Smooth muscle cell (in vitro differentiated cells): Measurements from ENCODE around the gene KRTAP4-12. TPM values are rescaled to one million over a fixed set of nuclear protein-coding genes. Genes with fewer than 3 reads are reported as not detected.
"Not testable (repeated sequence)": the region's sequence is repeated elsewhere in the genome, so short reads cannot be mapped to it uniquely, and the experiment has no call there.

Experiments
- DNase-seq: peaks from one replicate; lab custom pipeline; 2025; ENCODE audit not compliant: unreplicated experiment; lab: John Stamatoyannopoulos, UW
- H2AFZ ChIP-seq: fragments of 200-600 bp; sonication (generic); 2 replicates; pipeline ENCODE4 v1.6.0; 2016; ENCODE audit warnings: antibody characterized with exemption, low read depth, mild to moderate bottlenecking
- H3F3A ChIP-seq: fragments of 200-600 bp; sonication (generic); 2 replicates; pipeline ENCODE4 v1.6.0; 2017; ENCODE audit warnings: antibody characterized with exemption, low read depth
- H3K27ac ChIP-seq: fragments of 200-600 bp; sonication (generic); 2 replicates; pipeline ENCODE4 v1.5.1; 2016; ENCODE audit warnings: low read depth, mild to moderate bottlenecking
- H3K27me3 ChIP-seq: fragments of 200-600 bp; sonication (generic); 2 replicates; pipeline ENCODE4 v1.6.1; 2016; ENCODE audit warnings: low read depth, mild to moderate bottlenecking
- H3K36me3 ChIP-seq: fragments of 200-600 bp; sonication (generic); 2 replicates; pipeline ENCODE4 v1.5.1; 2016; ENCODE audit warnings: low read depth
- H3K4me1 ChIP-seq: fragments of 200-600 bp; sonication (generic); 2 replicates; pipeline ENCODE4 v1.5.1; 2016; ENCODE audit warnings: low read depth
- H3K4me2 ChIP-seq: fragments of 200-600 bp; sonication (generic); 2 replicates; pipeline ENCODE4 v1.6.0; 2016; ENCODE audit warnings: mild to moderate bottlenecking
- H3K4me3 ChIP-seq: fragments of 200-600 bp; sonication (generic); 2 replicates; pipeline ENCODE4 v1.5.1; 2016; ENCODE audit warnings: mild to moderate bottlenecking
- H3K79me2 ChIP-seq: fragments of 200-600 bp; sonication (generic); 2 replicates; pipeline ENCODE4 v1.6.0; 2016; ENCODE audit warnings: low read depth, mild to moderate bottlenecking
- H3K9ac ChIP-seq: fragments of 200-600 bp; sonication (generic); 2 replicates; pipeline ENCODE4 v1.6.0; 2016; ENCODE audit warnings: low read depth
- H3K9me3 ChIP-seq: fragments of 200-600 bp; sonication (generic); replicated peaks from 2 replicates; pipeline ENCODE4 v1.5.1; 2016; ENCODE audit warnings: low read depth
- H4K20me1 ChIP-seq: fragments of 200-600 bp; sonication (generic); 2 replicates; pipeline ENCODE4 v1.6.0; 2016; ENCODE audit warnings: low read depth
- WGBS: methylation state at CpG from one replicate; pipeline ENCODE4 v1.1.7; 2016; ENCODE audit warnings: low lambda C conversion rate; 5-methylcytosine and 5-hydroxymethylcytosine counted together
- polyA plus RNA-seq: library from polyadenylated mRNA; unstranded; fragments of >200 nt; fragmentation: Nextera tagmentation; extraction: Ambion mirVana; gene quantifications from 2 replicates; pipeline ENCODE4 v1.2.1, GENCODE V29; 2016
- total RNA-seq: library from RNA; depleted of rRNA; stranded (reverse); fragments of >200 nt; gene quantifications from 2 replicates; pipeline ENCODE4 v1.2.3, GENCODE V29; 2014
- TF ChIP-seq, protein P1 (sequence below): fragments of 200-600 bp; sonication (generic); IDR thresholded peaks from 2 replicates; pipeline ENCODE4 v1.5.1; 2017; ENCODE audit warnings: borderline replicate concordance, mild to moderate bottlenecking, antibody characterized with exemption; ENCODE audit not compliant: insufficient read depth, poor library complexity, severe bottlenecking

The KRTAP4-12 gene
- total and polyA plus RNA-seq, 2 experiments from 2014 or later, result not detected

GRCh38 chr17:41140360-41141131, 16.6 kb upstream of the KRTAP4-12 start, which contains the start of gene KRTAP4-6:
TSS of gene KRTAP4-6 (minus strand) at chr17:41140544. CDS start at chr17:41140487, 57 bp downstream.
- H3K9me3 ChIP-seq, result peaks cover 3% of the 10 kb centered on the region
- H3K79me2 ChIP-seq, result no peaks in the 10 kb centered on the region
- no peaks in the 10 kb centered on the region for H3K36me3 ChIP-seq
- H3K4me1 ChIP-seq, result no peaks in the 10 kb centered on the region
- no peak within 1 kb of the TSS for H2AFZ ChIP-seq
- no peaks in the 10 kb centered on the region for H3K27me3 ChIP-seq
- 88% methylated on average over 6 of the region's 6 CpGs for WGBS
- TF ChIP-seq, protein P1, sequence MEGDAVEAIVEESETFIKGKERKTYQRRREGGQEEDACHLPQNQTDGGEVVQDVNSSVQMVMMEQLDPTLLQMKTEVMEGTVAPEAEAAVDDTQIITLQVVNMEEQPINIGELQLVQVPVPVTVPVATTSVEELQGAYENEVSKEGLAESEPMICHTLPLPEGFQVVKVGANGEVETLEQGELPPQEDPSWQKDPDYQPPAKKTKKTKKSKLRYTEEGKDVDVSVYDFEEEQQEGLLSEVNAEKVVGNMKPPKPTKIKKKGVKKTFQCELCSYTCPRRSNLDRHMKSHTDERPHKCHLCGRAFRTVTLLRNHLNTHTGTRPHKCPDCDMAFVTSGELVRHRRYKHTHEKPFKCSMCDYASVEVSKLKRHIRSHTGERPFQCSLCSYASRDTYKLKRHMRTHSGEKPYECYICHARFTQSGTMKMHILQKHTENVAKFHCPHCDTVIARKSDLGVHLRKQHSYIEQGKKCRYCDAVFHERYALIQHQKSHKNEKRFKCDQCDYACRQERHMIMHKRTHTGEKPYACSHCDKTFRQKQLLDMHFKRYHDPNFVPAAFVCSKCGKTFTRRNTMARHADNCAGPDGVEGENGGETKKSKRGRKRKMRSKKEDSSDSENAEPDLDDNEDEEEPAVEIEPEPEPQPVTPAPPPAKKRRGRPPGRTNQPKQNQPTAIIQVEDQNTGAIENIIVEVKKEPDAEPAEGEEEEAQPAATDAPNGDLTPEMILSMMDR, result no peak
- no peak within 1 kb of the TSS for H3K4me2 ChIP-seq
- peak within 1 kb of the TSS; percentile 25 for H3K27ac ChIP-seq
- H4K20me1 ChIP-seq, result no peaks in the 10 kb centered on the region
- no peak within 1 kb of the TSS for H3K4me3 ChIP-seq
- DNase-seq, result no peak
- no peaks in the 10 kb centered on the region for H3F3A ChIP-seq
- H3K9ac ChIP-seq, result no peak within 1 kb of the TSS

DNA sequence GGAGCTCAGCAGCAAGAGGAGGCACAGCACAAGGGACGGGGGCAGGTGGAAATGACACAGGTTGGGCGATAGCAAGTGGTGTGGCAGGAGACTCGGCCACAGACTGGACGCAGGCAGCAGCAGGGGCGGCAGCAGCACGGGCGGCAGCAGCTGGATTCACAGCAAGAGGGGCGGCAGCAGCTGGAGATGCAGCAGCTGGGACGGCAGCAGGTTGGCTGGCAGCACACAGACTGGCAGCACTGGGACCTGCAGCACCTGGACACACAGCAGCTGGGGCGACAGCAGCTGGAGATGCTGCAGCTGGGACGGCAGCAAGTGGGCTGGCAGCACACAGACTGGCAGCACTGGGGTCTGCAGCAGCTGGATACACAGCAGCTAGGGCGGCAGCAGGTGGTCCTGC, 15.9 kb upstream of the KRTAP4-12 start:
- 91% methylated on average over 11 of the region's 12 CpGs for WGBS
- DNase-seq, H3F3A ChIP-seq: not testable (repeated sequence)

GRCh38 chr17:41133880-41134735, 10.1 kb upstream of the KRTAP4-12 start:
- Histone ChIP-seq H3K27ac (no peak overlapping the region), H3K4me1 (no peaks in the 10 kb centered on the region), H2AFZ (no peak overlapping the region), H3K27me3 (no peaks in the 10 kb centered on the region), H3K9ac (no peak overlapping the region), H3K9me3 (peaks cover 3% of the 10 kb centered on the region), H4K20me1 (no peaks in the 10 kb centered on the region), H3K79me2 (no peaks in the 10 kb centered on the region), H3K4me2 (no peak overlapping the region), H3K36me3 (no peaks in the 10 kb centered on the region), H3F3A (no peaks in the 10 kb centered on the region), H3K4me3 (no peak overlapping the region)
- 86% methylated on average over 2 of the region's 2 CpGs for WGBS
- DNase-seq, result no peak
- TF ChIP-seq, protein P1, result no peak

More for the DNA sequence above, 15.9 kb upstream of the KRTAP4-12 start:
- H3K27me3 ChIP-seq, H3K4me3 ChIP-seq, H3K36me3 ChIP-seq, H3K9me3 ChIP-seq, H3K4me2 ChIP-seq, H3K9ac ChIP-seq, H3K27ac ChIP-seq, H3K79me2 ChIP-seq, H3K4me1 ChIP-seq, H4K20me1 ChIP-seq, H2AFZ ChIP-seq: not testable (repeated sequence)

GRCh38 chr17:41131979-41132378, 8.0 kb upstream of the KRTAP4-12 start:
- Histone ChIP-seq H3K79me2 (no peaks in the 10 kb centered on the region), H2AFZ (no peak overlapping the region), H3K9me3 (peaks cover 2% of the 10 kb centered on the region), H3K36me3 (no peaks in the 10 kb centered on the region), H3K4me2 (no peak overlapping the region), H3K4me3 (no peak overlapping the region), H3K9ac (no peak overlapping the region), H3K27ac (peak overlapping the region; percentile 53), H3F3A (no peaks in the 10 kb centered on the region), H3K4me1 (no peaks in the 10 kb centered on the region), H3K27me3 (no peaks in the 10 kb centered on the region), H4K20me1 (no peaks in the 10 kb centered on the region)
- 68% methylated on average over 3 of the region's 3 CpGs for WGBS
- TF ChIP-seq, protein P1, result no peak
- DNase-seq, result no peak
